ENCODE measurements around the gene DPF1.

Gene DPF1

DNA sequence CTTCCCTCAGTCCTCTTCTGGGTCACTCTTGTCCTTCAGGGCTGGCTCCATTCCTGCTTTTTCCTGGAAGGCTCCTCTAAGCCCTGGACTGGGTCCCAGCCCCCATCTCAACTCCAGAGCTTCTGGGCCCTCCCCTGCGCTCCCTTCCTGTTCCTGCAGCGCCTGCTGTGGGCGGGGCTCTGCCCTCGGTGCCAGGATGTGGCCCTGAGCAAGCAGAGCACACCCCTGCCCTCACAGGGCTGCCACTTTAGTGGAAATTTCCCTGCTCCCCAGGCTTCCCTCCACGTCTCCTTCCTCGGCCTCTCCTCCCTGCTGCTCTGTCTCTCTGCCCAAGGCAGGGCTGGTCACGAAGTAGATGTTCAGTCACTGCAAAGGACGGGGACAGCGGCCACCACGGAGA lies 28.8 kb downstream of the DPF1 start:
- DNase-seq = no peak

DNA sequence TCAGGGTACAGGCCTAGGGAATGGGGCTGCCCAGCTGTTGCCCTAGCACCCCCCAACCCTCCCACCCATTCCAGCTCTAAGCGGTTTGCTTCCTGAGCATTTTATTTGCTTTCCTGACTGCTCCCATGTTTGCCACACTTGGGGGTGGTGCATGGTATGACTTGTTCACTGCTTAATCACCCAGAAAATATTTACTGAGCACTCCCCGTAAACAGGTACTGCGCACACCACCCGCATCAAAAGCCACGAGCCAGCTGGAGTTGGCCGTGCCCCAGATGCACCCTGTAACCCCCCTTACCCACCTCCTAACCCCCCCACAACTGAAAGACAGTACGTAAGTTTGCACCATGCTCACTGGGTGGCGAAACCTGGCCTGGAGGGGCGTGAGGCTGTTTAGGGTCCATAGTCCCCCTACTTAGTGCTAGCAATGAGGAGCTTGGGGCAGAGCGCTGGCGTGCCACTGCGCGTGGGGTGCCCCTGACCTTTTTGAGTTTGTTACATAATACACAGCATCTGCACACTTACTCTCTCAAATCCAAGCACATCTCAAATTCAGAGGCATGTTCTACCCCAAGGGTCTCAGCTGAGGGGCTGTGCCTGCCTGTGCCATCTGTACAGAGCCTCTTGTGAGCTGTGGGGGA lies 29.8 kb downstream of the DPF1 start:
- no peak for DNase-seq

DNA sequence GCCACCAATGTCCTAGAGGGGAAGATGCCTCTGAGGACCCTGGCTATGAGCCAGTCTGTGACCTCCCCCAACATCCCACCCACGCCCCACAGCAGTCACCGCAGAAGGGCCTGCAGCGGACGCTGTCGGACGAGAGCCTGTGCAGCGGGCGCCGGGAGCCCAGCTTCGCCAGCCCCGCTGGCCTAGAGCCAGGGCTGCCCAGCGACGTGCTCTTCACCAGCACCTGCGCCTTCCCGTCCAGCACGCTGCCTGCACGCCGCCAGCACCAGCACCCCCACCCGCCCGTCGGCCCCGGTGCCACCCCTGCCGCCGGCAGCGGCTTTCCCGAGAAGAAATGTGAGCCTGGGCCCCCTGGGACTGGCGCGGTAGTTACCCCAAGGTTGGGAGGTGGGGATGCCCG lies 30.6 kb downstream of the DPF1 start:
- no peak for DNase-seq

DNA sequence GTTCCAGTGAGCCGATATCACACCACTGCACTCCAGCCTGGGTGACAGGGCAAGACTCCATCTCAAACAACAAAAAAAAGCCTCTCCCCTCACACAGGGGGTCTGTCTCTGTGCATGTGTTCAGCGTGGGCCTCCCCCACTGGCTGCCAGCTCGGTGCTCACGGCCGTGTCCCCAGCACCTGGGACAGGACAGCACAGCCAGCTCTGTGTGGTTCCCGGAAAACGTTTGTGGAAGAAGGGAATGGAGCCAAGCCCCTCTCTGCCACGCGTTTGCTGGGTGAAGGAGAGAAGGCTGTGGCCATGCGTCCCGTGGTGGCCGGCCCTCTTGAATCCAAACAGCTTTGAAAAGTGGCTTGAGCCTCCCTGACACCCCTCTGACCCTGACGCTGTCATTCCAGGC lies 32.3 kb downstream of the DPF1 start:
- no peak for DNase-seq

DNA sequence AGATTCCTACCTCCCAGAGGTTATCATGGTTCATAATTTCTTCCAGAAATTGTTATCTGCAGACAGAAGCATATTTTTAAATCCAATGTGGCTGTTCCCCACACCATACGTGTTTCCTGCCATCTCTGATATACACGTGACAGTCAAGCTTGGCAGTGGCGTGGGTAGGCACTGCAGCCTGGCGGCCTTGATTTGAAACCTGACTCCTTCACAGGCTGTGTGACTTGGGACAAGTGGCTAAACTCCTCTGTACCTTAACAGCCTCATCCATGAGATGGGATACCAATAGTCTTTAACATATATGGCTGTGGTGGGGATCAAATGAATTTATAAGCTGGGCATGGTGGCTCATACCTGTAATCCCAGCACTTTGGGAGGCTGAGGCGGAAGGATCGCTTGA lies 33.2 kb downstream of the DPF1 start:
- DNase-seq = no peak

DNA sequence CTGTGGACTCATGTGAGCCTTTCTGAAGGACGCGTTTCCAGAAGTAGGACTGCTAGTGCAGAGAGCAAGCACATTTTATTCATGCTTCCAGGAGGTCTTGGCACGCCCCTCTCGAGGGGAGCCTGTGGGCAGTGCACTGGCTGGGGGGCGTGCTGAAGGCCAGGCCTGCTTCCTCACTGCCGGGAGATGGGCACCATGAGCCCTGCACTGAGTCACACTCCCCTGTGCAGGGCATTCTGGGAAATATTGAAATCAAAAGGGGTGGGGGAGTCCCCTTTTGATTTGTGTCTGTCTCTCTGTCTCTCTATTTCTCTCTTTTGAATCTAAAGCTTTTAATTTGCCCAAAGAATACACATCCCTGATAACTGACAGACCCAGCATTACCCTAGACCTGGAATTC lies 34.0 kb downstream of the DPF1 start:
- DNase-seq = no peak

DNA sequence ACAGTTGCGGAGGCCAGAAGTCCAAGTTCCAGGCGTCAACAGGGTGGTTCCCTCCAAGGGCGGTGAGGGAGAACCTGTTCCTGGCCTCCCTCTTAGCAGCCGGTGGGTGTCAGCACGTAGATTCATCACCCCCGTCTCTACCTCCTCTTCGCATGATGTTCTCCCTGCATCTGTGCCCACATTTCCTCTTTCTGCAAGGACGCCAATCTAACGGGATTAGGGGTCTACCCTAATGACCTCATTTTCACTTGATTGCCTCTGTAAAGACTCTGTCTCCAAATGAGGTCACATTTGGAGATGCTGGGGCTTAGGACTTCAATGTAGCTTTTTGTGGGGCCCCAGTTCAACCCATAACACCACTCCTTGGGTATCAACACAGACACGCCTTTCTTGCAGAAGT lies 38.5 kb downstream of the DPF1 start:
- no peak for DNase-seq

DNA sequence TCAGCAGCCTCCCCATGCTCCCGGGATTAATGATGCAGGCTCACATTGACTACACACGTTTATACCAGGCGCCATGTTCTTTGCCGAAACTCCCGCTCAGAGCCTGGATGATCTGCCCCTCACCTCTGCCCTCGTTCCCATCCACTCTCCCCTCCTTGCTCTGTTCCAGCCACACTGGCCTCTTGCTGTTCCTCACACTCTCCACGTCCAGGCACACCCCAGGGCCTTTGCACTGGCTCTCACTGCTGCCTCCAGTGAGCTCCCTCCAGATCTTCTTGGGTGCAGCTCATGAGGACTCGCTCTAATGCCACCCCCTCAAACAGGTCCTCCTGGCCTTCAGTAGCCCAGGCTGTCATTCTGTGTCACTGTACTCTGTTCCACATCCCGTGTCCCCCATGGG lies 39.2 kb downstream of the DPF1 start:
- DNase-seq = no peak

DNA sequence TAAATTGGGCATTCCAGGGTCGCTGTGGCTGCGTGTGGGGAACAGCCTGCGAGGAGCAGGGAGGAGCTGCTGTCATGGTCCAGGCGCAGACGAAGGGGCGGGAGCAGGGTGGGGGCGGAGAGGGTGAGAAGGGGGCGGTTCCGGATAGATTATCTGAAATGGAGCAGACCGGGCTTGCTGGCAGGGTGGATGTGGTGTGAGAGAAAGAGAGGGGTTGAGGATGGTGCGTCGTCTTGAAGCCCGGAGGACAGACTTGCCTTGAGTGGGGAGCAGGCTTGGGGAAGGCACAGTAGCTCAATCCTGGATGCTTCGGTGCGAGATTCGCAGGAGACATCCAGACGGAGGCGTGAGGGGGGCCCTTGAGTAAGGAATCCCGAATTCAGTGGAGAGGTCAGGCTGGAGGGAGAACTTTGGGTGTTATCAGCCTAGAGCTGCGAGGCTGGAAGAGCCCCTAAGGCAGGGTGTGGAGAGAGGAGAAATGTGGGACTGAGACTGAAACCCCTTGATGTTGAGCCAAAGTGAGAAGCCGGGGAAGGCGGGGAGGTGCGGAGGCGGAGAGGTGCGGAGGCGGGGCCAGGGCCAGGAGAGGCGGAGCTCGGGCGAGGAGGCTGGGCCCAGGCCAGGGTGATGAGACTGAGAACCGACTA lies 40.6 kb downstream of the DPF1 start:
- no peak for DNase-seq

DNA sequence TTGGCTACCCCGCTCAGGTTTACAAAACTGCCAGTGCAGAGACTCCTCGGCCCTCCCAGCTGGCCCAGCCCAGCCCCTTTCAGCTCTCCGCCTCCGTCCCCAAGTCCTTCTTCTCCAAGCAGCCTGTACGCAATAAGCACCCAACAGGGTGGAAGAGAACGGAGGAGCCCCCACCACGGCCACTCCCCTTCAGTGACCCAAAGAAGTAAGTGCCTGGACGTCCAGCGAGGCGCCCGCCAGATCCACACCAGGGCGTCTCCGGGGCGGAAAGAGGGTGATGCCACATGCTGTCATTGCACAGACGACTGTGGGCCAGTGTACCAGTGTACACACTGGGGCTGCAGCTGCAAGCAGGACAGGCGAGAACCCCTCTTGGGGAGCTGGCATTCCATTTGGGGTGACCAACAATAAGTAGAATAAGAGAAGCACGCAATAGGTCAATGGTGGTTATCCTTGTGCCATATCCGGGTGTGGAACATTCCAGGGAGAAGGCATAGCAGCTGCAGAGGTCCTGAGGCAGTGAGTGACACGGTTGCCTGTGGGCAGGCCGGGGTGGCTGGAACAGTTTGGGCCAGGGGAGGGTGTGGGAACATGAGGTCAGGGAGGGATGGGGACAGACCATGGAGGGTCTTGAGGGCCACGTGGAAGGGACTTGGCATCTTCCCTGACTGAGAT lies 41.3 kb downstream of the DPF1 start:
- no peak for DNase-seq

DNA sequence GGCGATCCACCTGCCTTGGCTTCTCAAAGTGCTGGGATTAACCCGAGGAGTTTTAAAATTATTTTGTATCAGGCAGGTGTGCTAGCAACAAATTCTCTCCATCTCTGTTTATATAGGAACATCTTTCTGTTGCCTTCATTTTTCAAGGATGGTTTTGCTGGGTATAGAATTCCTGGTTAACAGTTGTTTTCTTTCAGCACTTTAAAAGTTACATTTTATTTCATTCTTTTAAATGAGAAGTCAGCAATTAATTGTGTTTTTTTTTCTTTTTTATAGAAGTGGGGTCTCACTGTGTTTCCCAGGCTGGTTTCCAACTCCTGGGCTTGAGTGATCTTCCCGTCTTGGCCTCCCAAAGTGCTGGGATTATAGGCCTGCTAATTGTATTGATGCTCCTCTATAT lies 44.0 kb downstream of the DPF1 start:
- DNase-seq = no peak

DNA sequence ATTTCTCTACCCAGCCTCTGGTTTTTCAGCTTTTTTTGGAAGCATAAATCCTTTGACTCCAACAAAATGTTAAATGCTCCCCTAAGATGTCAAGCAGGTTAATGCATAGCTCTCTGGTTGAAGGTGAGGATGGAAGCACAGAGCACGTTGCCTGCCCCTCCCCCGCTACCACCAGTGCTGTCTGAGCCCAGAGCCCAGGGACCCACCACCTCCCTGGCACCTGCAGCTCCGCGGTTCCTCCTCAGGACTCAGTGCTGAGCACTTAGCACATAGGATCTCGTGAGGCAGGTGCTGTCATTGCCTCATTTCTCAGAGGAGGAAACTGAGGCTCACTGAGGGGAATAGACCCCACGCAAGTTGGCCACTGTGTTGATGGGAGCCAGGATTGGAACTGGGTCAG lies 48.6 kb downstream of the DPF1 start:
- DNase-seq = no peak

DNA sequence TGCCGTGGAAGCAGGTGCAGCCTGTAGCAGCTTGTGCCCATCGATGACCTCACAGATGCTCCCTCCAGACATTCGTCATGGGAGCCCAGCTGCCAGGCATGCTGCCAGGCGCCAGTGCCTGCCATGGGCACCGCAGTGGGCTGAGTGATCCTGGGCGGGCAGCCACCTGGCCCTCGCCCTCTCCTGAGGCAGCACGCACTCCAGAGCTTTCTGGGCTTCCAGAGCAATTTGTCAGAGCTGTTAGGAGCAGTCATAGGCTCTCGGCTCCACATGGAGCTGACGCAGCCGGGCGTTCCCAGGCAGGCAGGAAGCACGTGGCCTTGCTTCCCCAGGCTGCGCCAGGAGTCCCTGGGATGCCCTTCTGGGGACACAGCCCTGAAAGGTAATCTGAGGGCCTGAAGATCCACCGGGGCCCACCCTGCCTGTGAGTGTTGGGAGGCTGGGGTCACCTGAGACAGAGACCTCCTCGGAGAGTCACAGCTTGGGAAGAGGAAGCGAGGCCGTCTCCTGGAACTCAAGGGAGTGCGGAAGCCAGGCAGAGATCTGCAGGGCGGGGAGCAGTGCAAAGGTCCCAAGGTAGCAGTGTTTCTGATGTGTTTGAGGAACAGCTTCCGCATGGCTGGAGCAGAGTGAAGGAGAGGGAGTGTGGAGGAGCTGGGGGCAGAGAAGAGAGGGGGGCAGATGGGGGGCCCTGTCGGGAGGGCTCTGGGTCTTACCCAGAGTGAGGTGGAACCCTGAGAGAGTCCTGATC lies 50.6 kb downstream of the DPF1 start:
- DNase-seq = no peak

DNA sequence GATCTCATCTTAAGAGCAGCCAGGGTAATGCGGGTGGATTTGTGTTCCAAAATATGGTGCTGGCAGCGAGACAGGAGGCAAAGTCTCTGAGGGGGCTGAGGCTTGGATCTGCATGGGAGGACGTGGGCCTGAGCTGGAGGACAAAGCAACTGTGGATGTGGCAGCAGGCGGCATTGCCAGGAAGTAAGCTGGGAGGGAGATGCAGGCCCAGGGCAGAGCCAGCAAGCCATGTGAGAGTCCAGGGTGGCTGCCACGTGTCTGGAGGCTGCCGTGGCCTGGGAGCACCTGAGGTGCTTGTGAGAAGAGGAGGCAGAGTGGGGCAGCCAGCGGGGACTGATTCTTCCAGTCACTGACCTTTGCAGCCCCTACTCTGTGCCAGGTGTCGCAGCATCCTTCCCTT lies 52.0 kb downstream of the DPF1 start:
- DNase-seq = no peak

DNA sequence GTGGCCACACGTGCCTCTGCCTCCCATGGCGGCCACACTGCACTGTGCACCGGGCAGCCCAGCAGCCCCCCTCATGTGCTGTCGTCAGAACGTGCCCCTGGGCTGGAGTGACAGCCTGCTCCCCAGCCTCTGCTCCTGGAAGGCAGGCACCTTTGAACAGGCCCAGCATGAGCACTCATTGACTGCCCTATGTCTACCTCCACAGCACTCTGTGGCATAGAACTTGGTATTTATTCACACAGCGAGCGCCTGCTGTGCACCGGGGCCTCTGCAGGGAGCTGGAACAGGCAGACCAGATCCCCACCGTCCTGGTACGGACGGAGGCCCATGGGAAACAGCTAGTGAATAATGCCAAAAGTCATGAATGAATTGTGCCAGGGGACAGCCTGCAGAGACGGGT lies 53.7 kb downstream of the DPF1 start:
- DNase-seq = no peak

DNA sequence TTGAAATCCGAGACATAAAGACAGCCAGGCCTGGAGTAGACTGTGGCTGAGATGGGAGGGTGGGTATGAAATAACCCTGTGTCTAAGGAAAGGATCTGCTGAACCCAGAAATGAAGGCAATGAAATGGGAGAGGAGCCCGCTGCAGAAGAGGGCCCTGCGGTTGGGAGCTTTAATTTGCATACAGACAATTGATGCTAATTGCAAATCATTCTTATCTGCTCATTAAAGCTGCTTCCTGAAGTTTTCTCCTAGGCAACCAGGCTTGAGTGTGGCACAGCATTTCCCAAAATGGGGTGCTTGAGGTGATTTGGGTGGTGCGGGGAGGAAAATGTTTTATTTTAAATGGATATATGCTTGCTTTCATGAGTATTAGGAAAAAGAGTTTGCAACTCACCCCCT lies 55.4 kb downstream of the DPF1 start:
- no peak for DNase-seq

DNA sequence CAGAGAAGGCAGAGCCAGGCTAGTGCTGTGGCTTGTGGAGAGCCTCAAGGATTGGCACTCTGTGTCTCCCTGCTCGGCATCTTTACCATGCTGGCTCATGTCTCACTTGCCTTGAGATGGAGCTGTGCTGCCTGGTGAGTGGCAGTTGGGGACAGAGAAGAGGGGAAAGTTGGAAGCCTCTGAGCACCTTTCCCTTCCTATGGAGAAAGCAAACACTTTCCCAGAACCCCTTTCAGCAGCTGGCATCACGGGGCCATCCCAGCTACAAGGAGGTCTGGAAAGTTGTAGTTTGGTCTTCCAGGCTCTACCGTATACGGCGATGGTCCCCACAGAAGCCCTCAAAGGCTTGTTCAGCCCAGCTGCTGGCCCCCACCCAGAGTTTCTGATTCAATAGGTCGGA lies 58.7 kb downstream of the DPF1 start:
- DNase-seq = no peak

DNA sequence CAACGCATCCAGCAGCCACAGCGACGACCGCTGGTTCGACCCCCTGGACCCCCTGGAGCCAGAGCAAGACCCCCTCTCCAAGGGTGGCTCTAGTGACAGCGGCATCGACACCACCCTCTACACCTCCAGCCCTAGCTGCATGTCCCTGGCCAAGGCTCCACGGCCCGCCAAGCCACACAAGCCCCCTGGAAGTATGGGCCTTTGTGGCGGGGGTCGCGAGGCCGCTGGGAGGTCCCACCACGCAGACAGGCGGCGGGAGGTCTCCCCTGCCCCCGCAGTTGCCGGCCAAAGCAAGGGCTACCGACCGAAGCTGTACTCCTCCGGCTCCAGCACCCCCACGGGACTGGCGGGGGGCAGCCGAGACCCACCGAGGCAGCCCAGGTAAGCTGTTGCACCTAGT lies 59.5 kb downstream of the DPF1 start:
- no peak for DNase-seq

DNA sequence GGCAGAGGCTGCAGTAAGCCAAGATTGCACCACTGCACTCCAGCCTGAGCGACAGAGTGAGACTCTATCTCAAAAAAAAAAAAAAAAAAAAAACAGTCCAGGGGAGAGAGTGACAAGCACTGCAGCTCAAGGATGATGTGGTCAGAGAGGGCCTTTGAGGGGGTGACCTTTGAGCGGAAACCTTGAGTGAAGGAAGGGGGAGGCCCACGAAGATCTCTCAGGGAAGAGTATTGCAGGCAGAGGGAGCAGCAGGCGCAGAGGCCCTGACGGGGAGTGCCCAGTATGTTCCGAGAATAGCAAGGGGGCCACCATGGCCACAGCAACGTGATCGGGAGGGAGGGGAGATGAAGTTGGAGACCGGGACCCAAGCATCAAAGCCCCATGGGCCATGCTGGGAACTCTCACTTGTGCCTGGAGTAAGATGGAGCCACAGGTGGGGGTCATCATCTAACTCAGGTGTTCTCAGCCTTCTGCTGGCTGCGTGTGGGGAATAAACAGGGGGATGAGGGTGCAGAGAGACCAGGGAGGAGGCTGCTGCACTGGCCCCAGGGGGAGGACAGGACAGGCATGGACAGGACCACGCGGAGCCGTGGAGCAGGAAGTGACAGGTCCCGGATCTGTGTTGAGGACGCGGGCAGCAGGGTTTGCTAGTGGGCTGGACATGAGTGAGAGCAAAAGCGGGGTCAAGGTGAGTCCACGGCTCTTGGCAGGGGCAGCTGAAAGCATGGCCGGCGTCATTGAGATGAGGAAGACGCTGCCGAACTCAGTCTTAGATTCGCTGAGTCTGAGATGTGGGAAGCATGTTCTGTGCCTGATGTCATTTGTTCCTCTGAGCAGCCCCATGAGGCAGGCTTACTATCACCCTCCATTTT lies 60.4 kb downstream of the DPF1 start:
- DNase-seq = no peak

DNA sequence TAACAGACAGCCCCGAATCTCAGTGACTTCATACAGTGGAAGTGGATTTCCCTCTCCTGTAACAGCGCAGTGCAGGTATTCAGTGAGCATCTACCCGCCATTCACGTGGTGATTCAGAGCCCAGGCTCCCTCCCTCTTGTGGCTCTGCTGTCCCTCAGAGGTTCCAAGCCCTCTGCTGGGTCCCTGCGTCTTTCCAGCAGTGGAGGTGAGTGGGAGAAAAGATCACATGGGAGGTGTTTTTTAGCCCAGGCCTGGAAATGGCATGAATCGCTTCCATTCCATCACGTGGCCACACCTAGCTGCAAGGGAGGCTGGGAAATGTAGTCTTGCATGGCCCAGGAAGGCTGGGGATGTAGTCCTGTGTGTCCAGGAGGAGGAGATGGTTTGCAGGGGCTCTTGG lies 61.4 kb downstream of the DPF1 start:
- no peak for DNase-seq

DNA sequence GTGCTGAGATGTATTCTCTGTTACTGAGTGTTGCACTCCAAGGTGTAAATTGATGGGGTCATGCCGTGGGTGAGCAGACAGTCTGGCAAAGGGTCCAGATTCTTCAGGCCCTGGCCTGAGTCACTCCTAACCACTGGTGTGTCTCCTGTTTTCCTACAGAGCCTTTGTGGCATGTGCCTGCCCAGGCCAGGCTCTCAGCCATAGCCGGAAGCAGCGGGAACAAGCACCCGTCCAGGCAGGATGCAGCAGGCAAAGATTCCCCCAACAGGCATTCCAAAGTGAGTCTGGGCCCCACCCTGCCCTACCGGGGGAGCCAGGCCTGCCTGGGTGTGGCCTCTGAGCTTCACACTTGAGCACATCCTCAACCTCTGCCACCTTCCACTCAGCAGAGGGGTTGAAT lies 61.9 kb downstream of the DPF1 start:
- no peak for DNase-seq

Data from cortex of kidney (tissue), 1 donor.